ENCODE results near the gene LHFPL6. TPM values are rescaled to one million over a fixed set of nuclear protein-coding genes. Genes with fewer than 3 reads are reported as not detected.
A peak's percentile ranks its signal among the peaks of the same experiment; 100 is the strongest.

Gene LHFPL6
- total RNA-seq, 1 donor from 2014 or later = 5.3 TPM

DNA sequence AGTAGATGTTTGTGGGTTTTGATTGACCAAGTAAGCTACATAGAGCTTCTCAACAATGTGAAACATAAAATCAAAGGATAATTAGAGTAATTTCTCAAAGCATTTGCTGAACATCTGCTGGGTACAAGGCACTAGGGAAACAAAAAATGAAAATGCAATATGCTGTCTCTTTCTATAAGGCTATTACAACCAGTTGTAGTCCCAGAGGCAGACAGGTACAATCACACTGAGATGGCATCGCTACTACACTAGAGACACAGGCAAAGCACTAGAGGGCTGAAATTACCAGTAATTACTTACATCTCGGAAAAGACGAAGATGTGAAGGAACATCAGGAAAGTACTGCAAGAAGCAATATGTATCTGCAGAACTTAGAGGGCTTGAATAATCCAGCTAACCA is 133.3 kb downstream of the LHFPL6 start:
- Histone ChIP-seq H3K36me3 (ENCODE audit: control insufficient read depth, insufficient read depth, low read length) (no peaks in the 10 kb centered on the region), H3K27me3 (ENCODE audit: control insufficient read depth, insufficient read depth, low read length) (no peaks in the 10 kb centered on the region), H3K4me3 (ENCODE audit: low read depth, low read length) (no peak overlapping the region)
- DNase-seq (ENCODE audit: low read depth) (no peak), FAIRE-seq (no peak)
- TF ChIP-seq, protein P1, sequence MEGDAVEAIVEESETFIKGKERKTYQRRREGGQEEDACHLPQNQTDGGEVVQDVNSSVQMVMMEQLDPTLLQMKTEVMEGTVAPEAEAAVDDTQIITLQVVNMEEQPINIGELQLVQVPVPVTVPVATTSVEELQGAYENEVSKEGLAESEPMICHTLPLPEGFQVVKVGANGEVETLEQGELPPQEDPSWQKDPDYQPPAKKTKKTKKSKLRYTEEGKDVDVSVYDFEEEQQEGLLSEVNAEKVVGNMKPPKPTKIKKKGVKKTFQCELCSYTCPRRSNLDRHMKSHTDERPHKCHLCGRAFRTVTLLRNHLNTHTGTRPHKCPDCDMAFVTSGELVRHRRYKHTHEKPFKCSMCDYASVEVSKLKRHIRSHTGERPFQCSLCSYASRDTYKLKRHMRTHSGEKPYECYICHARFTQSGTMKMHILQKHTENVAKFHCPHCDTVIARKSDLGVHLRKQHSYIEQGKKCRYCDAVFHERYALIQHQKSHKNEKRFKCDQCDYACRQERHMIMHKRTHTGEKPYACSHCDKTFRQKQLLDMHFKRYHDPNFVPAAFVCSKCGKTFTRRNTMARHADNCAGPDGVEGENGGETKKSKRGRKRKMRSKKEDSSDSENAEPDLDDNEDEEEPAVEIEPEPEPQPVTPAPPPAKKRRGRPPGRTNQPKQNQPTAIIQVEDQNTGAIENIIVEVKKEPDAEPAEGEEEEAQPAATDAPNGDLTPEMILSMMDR (IDR thresholded peaks at IDR 0.05; ENCODE audit: insufficient read depth, low read length, severe bottlenecking) = no peak

DNA sequence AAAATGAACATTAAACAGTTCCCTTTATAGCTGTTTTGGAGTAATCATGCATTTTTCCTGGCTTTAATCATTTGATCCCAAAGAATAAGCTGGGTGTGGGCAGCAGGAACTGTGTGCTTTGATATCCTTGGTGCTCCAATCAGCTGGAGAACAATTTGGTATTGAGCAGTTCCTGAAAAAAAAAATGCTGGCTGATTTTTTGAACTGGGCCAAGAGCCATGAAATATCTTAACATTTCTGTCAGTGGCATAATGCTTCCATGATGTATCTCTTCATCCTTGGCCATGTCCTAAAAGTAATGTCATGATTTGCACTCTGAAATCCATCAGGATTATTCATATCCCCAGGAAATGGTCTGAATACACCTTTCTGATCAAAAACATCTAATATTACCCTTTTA is 134.7 kb downstream of the LHFPL6 start:
- H3K4me3 ChIP-seq (ENCODE audit: low read depth, low read length) = no peak overlapping the region
- no peaks in the 10 kb centered on the region for H3K27me3 ChIP-seq (ENCODE audit: control insufficient read depth, insufficient read depth, low read length)
- FAIRE-seq (no peak), DNase-seq (ENCODE audit: low read depth) (no peak)
- TF ChIP-seq, protein P1 (IDR thresholded peaks at IDR 0.05; ENCODE audit: insufficient read depth, low read length, severe bottlenecking) = no peak
- no peaks in the 10 kb centered on the region for H3K36me3 ChIP-seq (ENCODE audit: control insufficient read depth, insufficient read depth, low read length)

DNA sequence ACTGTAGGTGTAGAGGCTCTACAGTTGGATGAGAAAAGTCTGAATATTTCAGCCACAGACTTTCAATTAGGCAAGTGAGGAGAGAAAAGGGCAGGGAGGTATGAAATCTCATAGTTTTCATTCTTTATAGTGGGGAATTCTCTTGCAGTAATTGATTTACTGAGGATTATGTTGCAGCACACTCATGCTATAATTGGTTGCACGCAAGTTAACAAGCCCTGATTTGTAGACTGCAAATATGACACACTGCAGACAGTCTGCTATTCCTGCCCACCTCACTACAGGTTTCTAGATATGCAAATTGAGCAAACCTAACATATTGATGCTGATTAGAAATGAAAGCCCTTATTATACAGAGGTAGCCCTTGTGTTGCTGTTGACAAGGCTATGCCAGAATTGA is 139.4 kb downstream of the LHFPL6 start:
- no peak for FAIRE-seq
- H3K27me3 ChIP-seq (ENCODE audit: control insufficient read depth, insufficient read depth, low read length) = no peaks in the 10 kb centered on the region
- no peak overlapping the region for H3K4me3 ChIP-seq (ENCODE audit: low read depth, low read length)
- no peaks in the 10 kb centered on the region for H3K36me3 ChIP-seq (ENCODE audit: control insufficient read depth, insufficient read depth, low read length)
- DNase-seq (ENCODE audit: low read depth) = peak; percentile 70
- TF ChIP-seq, protein P1 (IDR thresholded peaks at IDR 0.05; ENCODE audit: insufficient read depth, low read length, severe bottlenecking) = no peak

DNA sequence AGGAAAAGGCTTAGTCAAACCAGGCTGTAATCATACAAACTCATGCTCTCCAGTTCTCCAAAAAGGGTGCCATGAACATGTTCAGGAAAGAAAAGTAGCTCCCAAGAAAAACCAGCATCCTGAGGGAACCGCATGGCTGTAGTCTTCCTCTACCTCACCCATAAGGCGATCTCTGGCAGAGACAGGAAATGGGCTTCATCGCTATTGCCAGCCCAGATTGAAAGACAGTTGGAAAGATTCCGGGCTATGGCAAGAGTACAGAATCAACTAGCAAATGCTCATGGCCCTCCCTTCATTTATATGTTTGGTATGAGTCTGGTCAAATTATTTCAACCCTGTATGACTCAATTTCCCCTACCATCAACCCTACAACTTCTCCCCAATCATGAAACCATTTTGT is 140.1 kb downstream of the LHFPL6 start:
- peak; percentile 27 for DNase-seq (ENCODE audit: low read depth)

DNA sequence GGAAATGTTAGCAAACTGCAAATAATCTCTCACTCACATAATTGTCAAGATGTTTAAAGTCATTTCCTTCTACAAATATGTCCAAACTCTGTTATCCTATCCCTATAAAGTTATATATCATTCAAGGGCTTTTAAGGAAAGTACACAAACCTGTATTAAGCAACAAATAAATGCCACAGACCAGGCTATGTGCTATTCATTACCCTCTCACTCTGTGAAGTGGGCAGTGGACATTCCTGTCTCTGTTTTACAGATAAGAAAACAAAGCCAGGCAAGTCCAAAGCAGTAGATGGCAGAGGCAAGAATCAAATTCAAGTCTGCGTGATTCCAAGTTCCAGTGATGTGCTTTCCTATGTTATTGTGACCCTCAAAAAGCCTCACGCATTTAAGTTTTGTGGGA is 140.6 kb downstream of the LHFPL6 start:
- DNase-seq (ENCODE audit: low read depth) = peak; percentile 78
- no peaks in the 10 kb centered on the region for H3K27me3 ChIP-seq (ENCODE audit: control insufficient read depth, insufficient read depth, low read length)
- no peak overlapping the region for H3K4me3 ChIP-seq (ENCODE audit: low read depth, low read length)
- no peak for FAIRE-seq
- no peaks in the 10 kb centered on the region for H3K36me3 ChIP-seq (ENCODE audit: control insufficient read depth, insufficient read depth, low read length)
- TF ChIP-seq, protein P1 (IDR thresholded peaks at IDR 0.05; ENCODE audit: insufficient read depth, low read length, severe bottlenecking) = no peak

More for the DNA sequence above, 140.1 kb downstream of the LHFPL6 start:
- no peak overlapping the region for H3K4me3 ChIP-seq (ENCODE audit: low read depth, low read length)
- TF ChIP-seq, protein P1 (IDR thresholded peaks at IDR 0.05; ENCODE audit: insufficient read depth, low read length, severe bottlenecking) = no peak
- H3K36me3 ChIP-seq (ENCODE audit: control insufficient read depth, insufficient read depth, low read length) = no peaks in the 10 kb centered on the region
- H3K27me3 ChIP-seq (ENCODE audit: control insufficient read depth, insufficient read depth, low read length) = no peaks in the 10 kb centered on the region
- no peak for FAIRE-seq

DNA sequence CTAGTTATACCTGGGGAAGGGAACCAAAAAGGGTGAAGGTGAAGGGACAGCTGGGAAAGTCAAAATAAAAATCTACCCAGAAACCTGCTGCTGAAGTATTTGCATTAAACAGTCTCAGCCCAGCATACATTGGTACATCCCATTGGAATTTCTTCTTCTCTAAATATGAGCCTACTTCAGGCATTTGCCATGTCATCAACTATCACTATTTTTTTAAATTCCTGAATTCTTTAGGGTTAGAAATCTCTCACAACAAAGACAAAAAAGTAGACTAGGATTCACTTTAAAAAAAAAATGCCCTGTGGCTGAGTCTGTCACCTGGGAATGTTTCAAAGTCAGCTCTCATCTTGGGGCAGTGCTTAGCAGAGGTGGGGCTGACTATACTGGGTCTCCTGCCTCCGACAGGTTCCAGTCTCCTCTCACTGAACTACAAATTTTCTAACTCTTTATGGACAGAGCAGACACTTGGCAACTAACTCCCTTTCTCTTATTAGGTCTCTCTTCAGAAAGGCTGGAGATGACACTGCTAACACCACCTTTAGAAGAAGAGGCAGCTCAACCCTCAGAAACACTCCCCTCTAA is 141.2 kb downstream of the LHFPL6 start:
- Histone ChIP-seq H3K4me3 (ENCODE audit: low read depth, low read length) (no peak overlapping the region), H3K27me3 (ENCODE audit: control insufficient read depth, insufficient read depth, low read length) (no peaks in the 10 kb centered on the region), H3K36me3 (ENCODE audit: control insufficient read depth, insufficient read depth, low read length) (no peaks in the 10 kb centered on the region)
- DNase-seq (ENCODE audit: low read depth) = no peak
- FAIRE-seq = no peak
- TF ChIP-seq, protein P1 (IDR thresholded peaks at IDR 0.05; ENCODE audit: insufficient read depth, low read length, severe bottlenecking) = no peak
